ENCODE results near the gene STK10. TPM values are rescaled to one million over a fixed set of nuclear protein-coding genes. Genes with fewer than 3 reads are reported as not detected.
A peak's percentile ranks its signal among the peaks of the same experiment; 100 is the strongest.

The STK10 gene
- total and polyA plus RNA-seq, 12 donors = 5.6 to 22.3 (median 9.9) TPM

DNA sequence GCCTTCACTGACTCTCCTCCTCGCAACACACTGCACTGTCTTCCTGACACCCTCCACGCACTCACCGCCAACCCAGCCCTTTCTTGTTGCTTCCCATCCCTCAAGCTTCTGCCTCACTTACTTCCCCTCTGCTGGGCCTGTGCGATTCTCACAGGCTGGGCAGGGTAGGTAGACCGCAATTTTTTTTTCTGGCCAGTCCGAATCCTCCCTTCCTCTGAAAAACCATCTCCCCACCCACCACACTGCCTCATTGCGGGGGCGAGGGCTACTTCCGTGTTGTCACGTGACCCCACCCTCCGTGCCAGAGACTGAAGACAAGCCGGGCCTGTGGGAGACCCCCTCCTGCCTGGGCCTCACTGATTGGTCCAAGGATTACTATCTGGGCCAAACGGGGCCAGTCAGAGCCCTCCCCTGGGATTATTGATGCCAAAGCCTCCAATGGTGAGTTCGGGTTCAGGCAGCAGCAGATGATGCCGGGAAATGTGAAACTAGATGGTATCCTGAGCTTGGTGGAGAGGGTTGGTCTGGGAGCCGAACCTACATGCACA, 73.1 kb downstream of the STK10 start:
- H3K27me3 ChIP-seq = no peaks in the 10 kb centered on the region
- H3K4me1 ChIP-seq = peaks cover 9 to 94% (median 53%) of the 10 kb centered on the region in 9 donors
- 63 to 70% methylated on average over 16 of the region's 16 CpGs for WGBS, 2 donors
- peaks cover 0 to 39% (median 10%) of the 10 kb centered on the region in 9 donors for H3K36me3 ChIP-seq
- H3K4me3 ChIP-seq = peak overlapping the region in 1 of 10 donors; percentile 30
- TF ChIP-seq, protein P1, sequence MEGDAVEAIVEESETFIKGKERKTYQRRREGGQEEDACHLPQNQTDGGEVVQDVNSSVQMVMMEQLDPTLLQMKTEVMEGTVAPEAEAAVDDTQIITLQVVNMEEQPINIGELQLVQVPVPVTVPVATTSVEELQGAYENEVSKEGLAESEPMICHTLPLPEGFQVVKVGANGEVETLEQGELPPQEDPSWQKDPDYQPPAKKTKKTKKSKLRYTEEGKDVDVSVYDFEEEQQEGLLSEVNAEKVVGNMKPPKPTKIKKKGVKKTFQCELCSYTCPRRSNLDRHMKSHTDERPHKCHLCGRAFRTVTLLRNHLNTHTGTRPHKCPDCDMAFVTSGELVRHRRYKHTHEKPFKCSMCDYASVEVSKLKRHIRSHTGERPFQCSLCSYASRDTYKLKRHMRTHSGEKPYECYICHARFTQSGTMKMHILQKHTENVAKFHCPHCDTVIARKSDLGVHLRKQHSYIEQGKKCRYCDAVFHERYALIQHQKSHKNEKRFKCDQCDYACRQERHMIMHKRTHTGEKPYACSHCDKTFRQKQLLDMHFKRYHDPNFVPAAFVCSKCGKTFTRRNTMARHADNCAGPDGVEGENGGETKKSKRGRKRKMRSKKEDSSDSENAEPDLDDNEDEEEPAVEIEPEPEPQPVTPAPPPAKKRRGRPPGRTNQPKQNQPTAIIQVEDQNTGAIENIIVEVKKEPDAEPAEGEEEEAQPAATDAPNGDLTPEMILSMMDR (IDR thresholded peaks at IDR 0.05) = no peak
- peak overlapping the region in 6 of 10 donors; percentile 3 to 84 (median 27) for H3K27ac ChIP-seq
- H3K9me3 ChIP-seq = no peaks in the 10 kb centered on the region
- DNase-seq (peak; percentile 54 to 56), ATAC-seq (peak in 7 of 8 donors; percentile 14 to 53 (median 24))
- intact Hi-C loops (cut with DNase I) = loop anchor here in 3 of 10 donors (5.0 kb wide), 2 partner anchors 32 to 37 kb away; no protein-coding TSS in a partner anchor

DNA sequence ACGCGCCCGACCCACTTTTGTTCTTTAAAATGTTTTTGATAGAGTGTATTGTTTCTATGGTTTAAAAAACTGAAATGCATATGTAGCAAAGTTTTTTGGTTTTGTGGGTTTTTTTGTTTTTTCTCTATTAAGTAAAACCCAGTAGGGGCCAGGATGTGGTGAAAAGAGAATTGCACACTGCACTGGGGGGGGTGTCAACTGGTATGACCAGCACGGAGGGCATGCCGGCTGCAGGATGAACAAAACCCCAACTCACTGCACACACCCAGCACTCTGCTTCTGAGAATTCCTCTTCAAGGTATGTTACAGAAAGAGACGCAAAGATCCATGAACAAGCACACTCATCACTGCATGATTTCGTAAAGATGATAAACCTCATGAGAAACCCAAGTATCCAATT, 75.0 kb downstream of the STK10 start:
- Histone ChIP-seq H3K36me3 (peaks cover 0 to 45% (median 10%) of the 10 kb centered on the region in 9 donors), H3K9me3 (no peaks in the 10 kb centered on the region), H3K27me3 (no peaks in the 10 kb centered on the region), H3K4me3 (peak overlapping the region in 1 of 10 donors; percentile 18), H3K4me1 (peaks cover 9 to 92% (median 42%) of the 10 kb centered on the region in 9 donors), H3K27ac (peak overlapping the region in 1 of 10 donors; percentile 86)
- no peak for ATAC-seq
- DNase-seq = no peak
- TF ChIP-seq, protein P1 (IDR thresholded peaks at IDR 0.05) = no peak
- intact Hi-C loops (cut with DNase I) = loop anchor here in 1 of 10 donors (5.0 kb wide), 1 partner anchor 34 kb away; no protein-coding TSS in a partner anchor
- 92 to 93% methylated on average over 7 of the region's 7 CpGs for WGBS, 2 donors

DNA sequence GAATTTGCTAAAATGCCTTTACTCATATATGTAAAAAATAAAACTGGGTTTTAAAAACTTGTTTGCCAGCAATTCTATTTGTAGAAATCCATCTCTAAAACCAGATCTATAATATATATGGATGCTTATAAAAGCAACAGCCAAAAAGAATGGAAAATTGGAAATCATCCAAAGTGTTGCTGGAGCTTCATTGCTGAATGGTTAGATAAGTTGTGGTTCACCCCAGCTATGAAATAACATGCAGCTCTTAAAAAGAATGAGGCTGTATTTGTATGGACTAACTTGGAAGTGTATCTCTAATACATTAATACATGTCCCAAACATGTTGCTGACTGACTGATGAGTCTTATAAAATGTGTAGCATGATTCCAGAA, 76.2 kb downstream of the STK10 start:
- intact Hi-C loops (cut with DNase I) = loop anchor here in 2 of 10 donors (2.0 to 5.0 kb wide), 2 partner anchors 35 to 77 kb away; partner anchors contain the start of gene STK10 (in 1 of the 2)
- peaks cover 12 to 93% (median 52%) of the 10 kb centered on the region in 9 donors for H3K4me1 ChIP-seq

More for the DNA sequence above, 76.2 kb downstream of the STK10 start:
- TF ChIP-seq, protein P1 (IDR thresholded peaks at IDR 0.05) = no peak
- peak overlapping the region in 4 of 10 donors; percentile 24 to 33 (median 30) for H3K4me3 ChIP-seq
- H3K36me3 ChIP-seq = peaks cover 0 to 45% (median 6%) of the 10 kb centered on the region in 9 donors
- H3K27ac ChIP-seq = peak overlapping the region in 8 of 10 donors; percentile 54 to 88 (median 72)
- H3K27me3 ChIP-seq = no peaks in the 10 kb centered on the region
- H3K9me3 ChIP-seq = no peaks in the 10 kb centered on the region
- ATAC-seq (peak in 1 of 8 donors; percentile 34), DNase-seq (no peak)

All from heart right ventricle (tissue), 16 donors.